OCI-LY7 (cell line): Measurements from ENCODE around the gene GLDN.

ENCODE experiments used
- EZH2phosphoT487 ChIP-seq: fragments of 200-600 bp; sonication (generic); IDR thresholded peaks from 2 replicates; pipeline ENCODE4 v1.6.1; 2018; ENCODE audit warnings: low read depth, borderline replicate concordance, mild to moderate bottlenecking, mixed run types, antibody characterized with exemption, low read length, moderate library complexity, mixed read lengths
- TF ChIP-seq, protein P1 (sequence below): fragments of 200-600 bp; sonication (generic); conservative IDR thresholded peaks from 2 replicates; pipeline ENCODE4 v1.5.1; 2014; ENCODE audit warnings: mild to moderate bottlenecking, antibody characterized with exemption, low read length, moderate library complexity, mixed read lengths

DNA sequence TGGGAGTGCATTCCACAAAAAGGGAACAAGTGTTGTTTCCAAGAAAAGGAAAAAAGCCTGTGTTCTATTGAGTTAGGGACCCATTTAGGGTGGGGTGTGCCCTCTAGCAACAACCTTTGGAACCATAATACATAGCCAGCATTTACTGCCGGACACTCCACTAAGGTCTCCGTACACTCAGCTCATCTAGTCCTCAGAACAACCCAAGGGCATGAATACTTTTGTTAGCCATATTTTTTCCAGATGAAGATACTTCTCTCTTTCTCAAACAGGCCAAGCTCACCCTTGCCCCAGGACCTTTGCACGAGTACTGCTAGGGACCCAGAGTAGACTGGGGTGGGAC is 46.2 kb downstream of the GLDN start:
- TF ChIP-seq, protein P1, sequence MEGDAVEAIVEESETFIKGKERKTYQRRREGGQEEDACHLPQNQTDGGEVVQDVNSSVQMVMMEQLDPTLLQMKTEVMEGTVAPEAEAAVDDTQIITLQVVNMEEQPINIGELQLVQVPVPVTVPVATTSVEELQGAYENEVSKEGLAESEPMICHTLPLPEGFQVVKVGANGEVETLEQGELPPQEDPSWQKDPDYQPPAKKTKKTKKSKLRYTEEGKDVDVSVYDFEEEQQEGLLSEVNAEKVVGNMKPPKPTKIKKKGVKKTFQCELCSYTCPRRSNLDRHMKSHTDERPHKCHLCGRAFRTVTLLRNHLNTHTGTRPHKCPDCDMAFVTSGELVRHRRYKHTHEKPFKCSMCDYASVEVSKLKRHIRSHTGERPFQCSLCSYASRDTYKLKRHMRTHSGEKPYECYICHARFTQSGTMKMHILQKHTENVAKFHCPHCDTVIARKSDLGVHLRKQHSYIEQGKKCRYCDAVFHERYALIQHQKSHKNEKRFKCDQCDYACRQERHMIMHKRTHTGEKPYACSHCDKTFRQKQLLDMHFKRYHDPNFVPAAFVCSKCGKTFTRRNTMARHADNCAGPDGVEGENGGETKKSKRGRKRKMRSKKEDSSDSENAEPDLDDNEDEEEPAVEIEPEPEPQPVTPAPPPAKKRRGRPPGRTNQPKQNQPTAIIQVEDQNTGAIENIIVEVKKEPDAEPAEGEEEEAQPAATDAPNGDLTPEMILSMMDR, result no peak
- no peak for TF ChIP-seq EZH2phosphoT487
